Liver (tissue), 3 donors: ENCODE results near the gene KIFC1.

ENCODE experiments used
- ATF3 ChIP-seq: IDR thresholded peaks from 2 replicates; pipeline ENCODE4 v1.6.1; 2016; ENCODE audit warnings: antibody characterized with exemption
- CTCF ChIP-seq: fragments of 150-350 bp; IDR thresholded peaks from 2 replicates; pipeline ENCODE4 v1.5.1; 2017; ENCODE audit warnings: improper control_type of control experiment, low read depth, low read length; ENCODE audit not compliant: missing input control
- RAD21 ChIP-seq, 2 donors: IDR thresholded peaks; 2 replicates each; pipeline ENCODE4 v1.6.1; 2016; ENCODE audit warnings: antibody characterized with exemption in 2 of 2, mild to moderate bottlenecking in 2 of 2
- YY1 ChIP-seq: IDR thresholded peaks from 2 replicates; pipeline ENCODE4 v1.6.1; 2016; ENCODE audit warnings: antibody characterized with exemption, mild to moderate bottlenecking
- ZBTB33 ChIP-seq: IDR thresholded peaks from 2 replicates; pipeline ENCODE4 v1.6.1; 2016; ENCODE audit warnings: antibody characterized with exemption
- donor health status: healthy.
- donor health status: healthy.

- TF ChIP-seq CTCF (no peak), RAD21 (IDR thresholded peaks at IDR 0.05) (no peak), ATF3 (no peak), YY1 (no peak), ZBTB33 (no peak)
These were observed 20.0 kb downstream of the KIFC1 start for GRCh38 chr6:33411632-33412005.
